CD4-positive, alpha-beta T cell treated with Interleukin-4 for 1 hour (primary cell): ENCODE data around the gene TXNDC5.
A peak's percentile ranks its signal among the peaks of the same experiment; 100 is the strongest.
"Not testable (repeated sequence)": the region's sequence is repeated elsewhere in the genome, so short reads cannot be mapped to it uniquely, and the experiment has no call there.

Experiments used
- DNase-seq, 2 donors: peaks; one replicate each; pipeline ENCODE4 v3.0.0-alpha.2; 2020 to 2022

Gene TXNDC5

DNA sequence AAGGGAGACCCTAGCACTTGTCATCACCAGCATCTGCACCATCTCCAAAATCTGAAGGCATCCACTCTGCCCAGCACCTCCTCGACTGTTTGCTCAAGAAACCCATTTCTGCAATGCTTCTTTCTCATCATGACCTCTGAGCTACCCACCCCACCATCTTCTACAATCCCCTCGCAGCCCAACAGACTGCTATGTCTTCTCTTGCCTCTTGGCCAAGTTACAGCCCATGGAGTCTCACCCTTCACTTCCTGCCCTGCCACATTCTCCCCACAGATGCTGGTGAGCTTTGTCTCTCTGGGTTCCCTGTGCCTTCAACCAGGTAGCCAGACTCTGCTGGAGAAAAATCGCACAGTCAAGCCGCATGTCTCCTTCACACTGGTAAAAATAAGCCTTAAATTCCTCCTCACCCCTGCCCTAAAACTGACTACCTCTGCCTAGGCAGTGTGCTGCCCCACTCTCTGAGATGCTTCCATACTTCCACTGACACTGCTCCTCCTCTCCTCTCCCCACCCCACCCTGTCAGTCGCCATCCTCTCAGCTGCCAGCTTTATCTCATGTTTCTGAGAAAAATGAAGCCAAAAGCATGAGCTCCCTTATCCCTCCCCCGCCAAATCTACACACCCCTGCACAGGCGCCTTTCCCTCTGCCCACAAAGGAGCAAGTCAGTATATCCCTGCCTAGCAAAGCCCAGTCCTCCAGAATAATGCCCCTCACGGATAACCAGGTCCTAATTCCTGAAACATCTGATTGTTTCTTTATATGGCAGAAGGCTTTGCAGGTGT, 2.3 kb upstream of the TXNDC5 start:
- DNase-seq: no peak

DNA sequence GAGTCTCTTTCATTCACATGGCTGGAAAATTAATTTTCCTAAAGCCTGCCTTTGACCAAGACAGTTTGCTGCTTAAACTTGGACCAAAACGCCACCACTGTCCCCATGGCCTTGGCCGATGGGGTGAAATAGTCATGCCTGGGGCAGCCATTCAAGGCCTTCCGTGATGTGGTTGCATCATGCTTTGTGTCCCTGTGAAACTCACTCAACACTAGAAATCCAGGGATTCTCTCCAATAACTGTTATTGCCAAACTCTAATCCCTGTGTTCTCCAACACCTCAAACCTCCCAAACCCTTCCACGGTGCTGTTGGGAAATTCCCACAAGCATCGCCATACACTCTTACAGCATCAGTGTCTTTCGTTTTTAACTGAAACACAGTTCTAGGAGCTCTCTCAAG, 1.4 kb upstream of the TXNDC5 start:
- no peak for DNase-seq

DNA sequence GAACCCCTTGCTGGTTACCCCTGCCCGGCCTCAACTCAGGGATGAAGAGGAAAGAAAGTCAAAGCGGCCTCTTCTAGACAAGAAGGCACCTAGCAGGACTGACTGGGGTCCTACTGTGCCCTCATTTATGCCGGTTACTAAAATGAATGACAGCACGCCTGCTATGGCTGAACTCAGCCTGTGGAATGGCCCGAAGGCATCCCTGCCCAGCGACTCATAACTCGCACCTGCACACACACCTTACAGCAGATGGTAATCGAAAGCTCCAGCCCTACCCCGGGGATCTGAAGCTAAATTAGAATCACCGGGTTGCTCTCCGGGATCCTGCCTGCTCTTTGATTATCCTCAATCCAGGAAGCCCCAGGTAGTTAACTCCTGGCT, 747 bp upstream of the TXNDC5 start:
- DNase-seq: no peak

DNA sequence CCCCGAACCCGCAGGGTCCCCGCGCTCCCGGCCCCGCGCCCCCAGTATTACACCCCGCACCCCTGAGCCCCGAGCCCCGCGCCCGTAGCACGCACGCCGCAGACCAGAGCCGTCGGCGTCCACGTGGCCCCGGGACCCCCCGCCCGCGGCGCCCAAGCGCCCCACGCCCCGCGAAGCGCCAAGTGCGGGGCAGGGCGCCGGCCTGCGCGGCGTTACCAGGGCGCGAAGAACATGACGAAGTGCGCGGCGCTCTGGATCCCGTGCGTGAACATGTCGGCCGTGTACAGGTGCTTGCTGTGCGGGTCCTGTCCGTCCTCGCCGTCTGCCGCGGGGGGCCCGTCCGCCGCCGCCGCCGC, 312 bp downstream of the TXNDC5 start:
- no peak for DNase-seq

DNA sequence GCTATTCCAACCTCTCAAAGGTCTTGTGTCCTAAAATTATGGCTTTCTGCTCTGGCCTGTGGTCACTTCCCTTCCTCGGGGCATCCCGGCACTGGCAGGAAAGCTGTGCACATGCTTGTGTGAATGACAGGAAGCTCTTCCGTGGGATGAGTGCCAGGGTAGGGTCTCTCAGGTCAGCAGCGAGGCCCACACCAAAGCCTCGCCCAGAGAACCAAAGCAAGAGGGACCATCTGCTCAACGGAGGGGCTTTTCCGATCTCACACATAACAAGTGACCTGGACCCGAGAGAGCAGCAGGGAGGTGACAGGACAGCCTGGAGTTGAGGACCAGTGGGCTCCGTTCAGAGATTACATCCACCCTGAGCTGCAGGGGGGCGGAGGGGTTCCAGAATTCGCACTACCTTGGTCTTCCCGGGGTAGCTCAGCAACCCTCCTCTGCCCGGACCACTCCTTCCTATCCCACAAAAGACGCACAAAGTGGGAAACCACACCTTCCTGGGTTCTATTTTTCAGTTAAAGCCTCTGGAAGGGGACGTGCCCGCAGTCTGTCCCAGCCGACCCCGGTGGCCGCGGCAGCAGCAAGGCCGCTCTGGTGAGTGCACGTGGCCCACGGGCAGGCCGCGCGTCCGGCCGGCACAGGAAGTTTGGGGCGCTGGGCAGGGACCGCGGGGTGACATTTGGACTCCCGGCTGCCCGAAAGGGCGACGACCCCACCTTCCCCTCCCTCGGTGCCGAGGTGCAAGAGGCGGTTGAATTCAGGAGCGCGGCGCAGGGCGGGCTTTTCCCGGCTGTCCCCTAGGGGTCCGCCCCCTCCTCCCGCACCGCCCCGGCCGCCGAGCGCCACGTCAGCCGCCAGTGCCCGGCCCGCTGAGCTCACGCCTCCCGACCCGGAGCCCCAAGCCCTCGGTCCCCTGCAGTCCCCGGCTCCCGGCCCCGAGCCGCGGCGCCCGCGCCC, 988 bp downstream of the TXNDC5 start:
- peak in 1 of 2 donors; percentile 25 for DNase-seq

DNA sequence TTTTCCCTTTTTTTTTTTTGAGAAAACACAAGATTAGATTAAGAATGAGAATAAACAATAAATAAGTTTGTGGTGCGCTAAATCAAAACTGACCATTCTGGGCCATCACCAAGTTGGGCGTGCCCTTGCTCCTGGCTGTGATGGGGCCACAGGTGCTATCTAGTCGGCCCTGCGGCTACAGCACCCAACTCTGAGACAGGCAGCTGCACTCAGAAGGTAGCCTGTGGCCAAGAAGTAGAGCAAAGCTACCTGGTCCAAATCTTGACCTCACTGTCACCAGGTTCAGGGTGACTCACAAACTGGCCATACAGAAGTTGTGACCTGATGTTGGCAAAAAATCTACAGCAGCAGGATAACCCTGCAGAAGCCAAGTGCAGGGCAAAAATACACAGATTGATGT, 3.4 kb downstream of the TXNDC5 start:
- DNase-seq: no peak

DNA sequence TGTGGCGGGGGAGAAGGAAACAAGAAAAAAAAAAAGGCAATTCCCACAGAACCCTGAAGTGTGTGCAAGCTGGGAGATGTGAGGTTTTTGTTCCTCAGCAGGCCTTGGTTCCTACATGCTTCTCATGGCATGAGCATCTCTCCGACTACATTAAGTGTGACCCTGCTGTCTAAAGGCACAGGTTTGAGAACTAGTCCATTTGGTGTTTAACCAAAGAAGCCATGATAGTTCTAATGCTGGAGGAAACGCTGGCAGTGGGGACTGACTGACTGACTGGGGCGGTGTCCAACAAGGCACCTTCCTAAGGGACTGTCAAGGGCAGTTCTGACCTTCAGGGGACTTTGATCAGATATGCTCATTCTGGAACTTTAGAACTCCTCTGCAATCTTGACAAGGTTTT, 3.8 kb downstream of the TXNDC5 start:
- no peak for DNase-seq

DNA sequence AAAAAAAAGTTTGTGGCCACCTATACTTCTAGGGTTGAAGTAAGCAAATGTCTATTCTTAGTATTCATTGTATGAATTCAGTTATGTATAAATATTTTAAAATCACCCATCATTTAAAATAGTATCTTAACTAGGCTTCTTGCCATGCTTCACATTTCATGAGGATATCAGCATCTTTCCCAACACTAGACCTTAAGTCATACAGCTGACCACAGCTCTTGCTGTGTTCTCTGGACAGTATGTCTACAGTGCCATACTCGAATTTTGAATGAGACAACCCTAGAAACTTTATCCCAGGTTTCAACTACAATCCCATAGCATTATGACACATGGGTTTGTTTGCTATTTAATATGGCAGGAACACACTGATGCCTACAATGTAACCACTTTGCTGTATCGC, 5.2 kb downstream of the TXNDC5 start:
- DNase-seq: no peak

DNA sequence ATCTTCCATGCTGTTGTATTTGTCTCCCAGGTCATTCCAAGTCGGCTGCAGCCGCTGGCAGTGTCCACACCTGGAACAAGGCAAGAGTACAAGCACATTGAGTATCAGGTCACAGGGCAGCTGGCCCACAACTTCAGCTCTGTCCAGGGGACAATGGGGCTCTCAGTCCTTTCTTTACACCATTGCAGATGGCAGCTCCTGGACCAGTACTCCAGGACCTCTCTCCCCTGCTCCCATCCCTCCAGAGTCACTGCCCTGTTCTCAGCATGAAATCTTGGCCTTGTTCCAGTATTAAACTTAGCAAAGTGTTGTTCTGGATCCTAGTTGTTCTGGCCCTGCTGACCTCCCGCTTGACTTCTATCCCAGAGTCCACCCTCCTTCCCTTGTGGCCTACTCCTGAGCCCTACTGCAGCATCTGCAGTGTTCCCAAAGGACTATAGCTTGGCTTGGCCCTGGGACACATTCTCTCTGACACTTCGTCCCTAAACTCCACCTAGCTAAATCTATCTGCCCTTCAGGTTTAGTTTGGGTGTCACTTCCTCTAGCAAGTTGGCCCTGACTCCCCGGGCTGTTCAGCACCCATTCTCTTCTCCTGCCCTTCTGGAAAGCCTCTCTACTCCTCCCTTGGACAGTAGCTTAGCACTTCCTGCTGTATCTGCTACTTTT, 5.8 kb downstream of the TXNDC5 start:
- no peak for DNase-seq

DNA sequence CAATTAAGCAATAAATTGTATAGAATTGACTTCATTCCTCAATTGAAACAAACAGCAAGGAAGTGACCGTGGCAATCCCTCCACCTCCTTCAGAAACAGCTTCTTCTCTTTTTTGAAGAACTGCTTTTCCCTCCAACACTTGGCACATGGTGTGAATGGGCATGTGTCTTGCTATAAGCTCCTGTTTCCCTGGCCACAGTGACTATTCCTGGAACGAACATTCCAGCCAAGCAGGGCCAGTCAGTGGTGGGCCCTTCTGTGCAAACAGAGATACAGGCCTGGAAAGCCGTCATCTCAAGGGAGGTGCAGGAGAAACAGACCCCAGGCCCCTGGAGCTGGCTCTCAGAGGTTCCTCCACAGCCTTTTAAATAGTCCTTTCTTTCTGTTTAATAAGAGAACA, 6.9 kb downstream of the TXNDC5 start:
- no peak for DNase-seq

DNA sequence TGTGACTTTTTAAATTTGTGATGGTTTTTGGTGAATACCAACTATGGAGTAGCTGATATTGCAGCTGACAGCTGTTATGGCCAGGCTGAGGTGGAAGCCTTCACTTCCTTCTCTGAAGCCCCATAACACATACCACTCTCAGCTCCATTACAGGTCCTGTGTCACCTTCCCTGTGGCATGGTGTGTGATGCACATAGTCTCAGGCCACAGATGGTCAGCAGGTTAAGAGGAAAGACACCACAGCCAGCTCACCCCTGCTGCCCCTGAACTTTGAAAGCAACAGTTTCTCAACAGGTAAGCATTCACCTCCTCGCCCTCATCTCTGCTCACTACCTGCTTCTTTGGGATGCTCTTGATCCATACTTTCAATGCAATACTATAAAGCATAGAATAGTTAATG, 7.7 kb downstream of the TXNDC5 start:
- no peak for DNase-seq

DNA sequence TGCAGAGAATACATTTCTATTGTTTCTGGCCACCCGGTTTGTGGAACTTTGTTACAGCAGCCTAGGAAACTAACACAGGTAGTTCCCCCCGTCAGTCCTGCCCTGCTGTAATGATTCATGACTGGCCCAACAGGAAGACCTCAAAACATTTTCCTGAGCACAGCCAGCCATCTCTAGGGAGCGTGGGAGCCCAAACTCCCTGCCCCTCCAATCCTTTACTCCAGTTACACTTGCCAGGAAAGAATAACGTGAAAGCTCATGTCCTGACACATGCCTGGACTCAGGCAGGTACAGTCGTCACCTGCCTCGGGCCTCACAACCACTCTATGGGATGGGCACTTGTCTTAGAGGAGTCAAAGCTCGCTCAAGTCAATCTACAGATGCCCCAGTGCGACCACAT, 8.4 kb downstream of the TXNDC5 start:
- DNase-seq: no peak

DNA sequence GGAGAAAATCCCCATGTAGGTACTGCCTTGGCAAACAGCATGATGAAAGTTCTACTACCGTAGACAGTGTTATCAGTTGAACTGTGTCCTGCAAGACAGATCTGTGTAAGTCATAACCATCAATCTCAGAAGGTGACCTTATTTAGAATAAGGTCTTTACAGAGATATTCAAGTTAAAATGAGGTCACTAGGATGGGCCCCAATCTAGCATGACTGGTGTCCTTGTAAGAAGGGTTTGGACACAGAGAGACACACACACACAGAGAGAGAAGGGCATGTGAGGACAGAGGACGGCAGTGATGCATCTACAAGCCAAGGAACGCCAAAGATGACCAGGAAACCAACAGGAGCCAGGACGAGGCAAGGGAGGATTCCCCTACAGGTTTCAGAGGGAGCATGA, 8.8 kb downstream of the TXNDC5 start:
- DNase-seq: no peak

DNA sequence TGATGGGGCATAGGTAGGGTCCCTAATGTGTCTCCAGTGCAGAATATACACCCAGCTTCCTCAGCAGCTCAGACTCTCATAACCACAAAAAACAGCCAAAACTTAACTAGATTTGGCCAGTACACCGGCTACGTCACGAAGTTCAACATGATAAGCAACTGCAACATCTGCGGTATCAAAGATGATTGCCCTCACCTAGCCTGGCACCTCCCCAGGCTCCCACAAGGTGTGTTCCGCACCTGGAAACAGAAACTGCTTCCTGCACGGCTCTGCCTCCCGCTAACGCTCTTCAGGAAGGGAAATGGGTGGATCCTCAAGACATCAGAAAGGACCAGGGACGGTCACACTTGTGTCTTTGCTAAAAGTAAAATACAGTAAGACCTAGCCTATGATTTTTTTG, 9.5 kb downstream of the TXNDC5 start:
- DNase-seq: no peak

DNA sequence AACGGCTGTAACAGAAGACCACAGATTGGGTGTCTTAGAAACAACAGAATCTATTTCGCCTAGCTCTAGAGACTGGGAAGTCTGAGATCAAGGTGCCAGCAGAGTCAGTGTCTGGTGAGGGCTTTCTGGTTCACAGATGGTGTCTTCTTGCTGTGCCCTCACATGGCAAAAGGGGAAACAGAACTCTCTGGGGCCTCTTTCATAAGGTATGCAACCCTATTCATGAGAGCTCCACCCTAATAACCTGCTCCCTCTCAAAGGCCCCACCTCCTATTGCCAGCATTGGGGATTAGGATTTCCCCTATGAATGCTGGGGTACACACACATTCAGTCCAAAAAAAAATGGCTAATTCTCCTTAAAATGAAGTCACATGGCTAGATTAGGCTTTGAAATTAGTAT, 10.0 kb downstream of the TXNDC5 start:
- DNase-seq: no peak

DNA sequence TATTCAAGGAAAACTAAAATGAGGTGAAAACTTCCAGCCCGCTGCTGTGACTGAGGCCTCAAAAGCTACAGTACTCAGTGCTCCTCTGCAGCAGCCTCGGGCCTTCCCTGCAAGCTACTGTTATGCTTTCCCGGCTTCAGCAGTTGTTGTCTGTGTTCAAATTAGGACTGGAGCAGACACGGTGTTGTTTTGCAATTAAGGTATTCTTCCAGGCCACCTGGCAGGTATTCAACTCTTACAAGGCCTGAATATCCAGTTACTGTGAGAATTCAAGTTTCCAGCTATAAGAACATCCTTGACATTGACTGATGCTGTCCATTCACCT, 10.7 kb downstream of the TXNDC5 start:
- DNase-seq: no peak

DNA sequence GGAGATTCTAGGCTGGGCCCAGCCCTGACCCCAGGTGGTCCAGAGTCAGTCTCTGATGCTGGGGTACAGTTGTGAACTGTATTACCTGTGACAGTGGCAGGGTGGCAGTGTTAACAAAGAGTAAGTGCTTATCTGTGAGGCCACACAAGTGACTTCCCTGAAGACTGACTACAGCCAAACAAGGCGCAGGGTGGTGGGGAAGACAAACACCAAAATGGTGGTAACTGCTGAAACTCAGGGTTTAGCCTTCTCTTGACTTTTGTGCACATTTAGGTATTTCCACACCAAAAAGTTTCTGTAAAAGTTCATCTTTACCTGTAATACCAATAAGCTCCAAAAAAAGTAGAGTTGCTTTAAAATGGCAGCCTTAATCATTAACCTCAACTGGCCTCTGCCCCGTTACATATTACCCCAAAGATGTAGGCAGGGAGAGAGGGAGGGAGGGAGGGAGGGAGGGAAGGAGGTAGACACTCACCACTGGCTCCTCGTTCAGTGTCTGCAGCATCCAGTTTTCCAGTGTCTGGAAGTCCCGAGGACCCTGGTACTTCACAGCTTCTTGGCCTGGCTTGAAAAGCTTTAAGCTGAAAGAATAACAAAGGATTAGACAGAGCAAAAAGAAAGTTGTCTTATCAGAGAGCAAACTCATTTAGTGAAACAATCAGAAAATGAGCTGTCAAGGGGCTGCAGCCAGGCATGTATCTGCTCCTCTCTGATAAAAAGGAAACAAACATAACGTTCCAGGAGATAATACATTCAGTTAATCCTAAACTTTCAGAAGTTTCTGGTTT, 11.3 kb downstream of the TXNDC5 start:
- no peak for DNase-seq

DNA sequence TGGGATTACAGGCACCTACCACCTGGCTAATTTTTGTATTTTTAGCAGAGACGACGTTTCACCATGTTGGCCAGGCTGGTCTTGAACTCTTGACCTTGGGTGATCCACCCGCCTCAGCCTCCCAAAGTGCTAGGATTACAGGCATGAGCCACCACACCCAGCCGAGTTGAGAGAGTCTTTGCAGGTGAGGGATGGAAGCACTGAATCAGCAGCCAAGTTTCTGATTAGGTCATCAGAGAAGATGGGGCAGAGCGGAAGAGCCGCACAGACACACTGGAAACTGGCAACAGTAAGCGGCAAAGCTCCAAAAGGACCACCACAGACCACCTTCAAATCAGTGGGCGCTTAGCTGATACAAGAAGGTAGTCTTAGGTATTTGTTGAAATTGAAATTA, 12.4 kb downstream of the TXNDC5 start:
- not testable (repeated sequence) for DNase-seq

DNA sequence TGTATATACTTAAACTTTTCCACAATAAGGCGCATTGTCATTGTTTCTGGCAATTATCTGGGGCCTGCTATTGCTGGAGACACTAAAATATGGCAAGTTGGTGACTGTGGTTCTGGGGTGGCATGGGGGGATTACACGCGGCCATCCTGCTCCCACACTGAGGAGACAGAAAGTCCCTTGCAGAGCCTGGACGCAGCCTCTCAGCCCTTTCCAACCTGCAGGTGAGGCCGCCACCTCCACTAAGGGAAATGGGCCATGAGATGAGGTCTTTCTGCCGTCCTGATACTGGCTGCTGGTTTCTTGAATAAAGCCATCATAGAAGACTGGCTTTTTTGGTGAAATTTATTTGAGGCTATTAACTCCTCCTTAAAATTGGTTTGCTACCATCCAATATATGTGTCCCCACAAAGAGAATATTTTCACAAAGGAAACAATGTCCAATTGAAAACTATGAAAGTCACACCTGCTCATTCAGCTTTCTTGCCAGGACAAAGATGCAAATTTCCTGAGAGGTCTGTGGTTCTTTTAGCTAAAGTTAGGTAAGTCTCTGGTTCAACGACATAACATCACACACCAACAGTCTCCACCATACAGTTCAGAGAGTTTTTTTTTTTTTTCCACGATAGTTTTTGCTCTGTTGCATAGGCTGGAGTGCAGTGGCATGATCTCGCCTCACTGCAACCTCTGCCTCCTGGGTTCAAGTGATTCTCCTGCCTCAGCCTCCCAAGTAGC, 13.0 kb downstream of the TXNDC5 start:
- DNase-seq: no peak

DNA sequence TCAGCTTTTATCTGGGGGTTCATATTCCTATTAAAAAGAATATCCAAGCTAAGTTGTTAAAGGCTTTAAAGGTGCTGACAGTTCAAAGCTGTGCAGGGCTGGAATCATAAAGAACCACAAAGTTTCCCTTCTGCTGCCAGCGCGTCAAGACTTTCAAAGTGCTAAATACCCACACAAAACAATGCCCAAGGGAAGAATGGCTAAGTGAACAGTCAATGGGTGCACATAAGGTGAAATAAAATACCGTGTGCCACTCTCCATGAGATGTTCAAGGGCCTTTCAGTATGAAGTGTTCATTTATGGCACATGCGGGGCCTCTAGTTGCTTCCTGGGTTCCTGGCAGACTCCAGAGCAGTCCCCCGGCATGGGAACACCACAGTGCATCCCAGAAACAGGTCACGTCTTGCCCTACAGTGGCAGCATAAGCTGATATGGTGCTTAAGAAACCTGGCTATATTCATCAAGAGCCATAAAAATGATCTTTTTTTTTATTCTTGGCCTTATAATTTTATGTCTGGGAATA, 14.1 kb downstream of the TXNDC5 start:
- DNase-seq: no peak

DNA sequence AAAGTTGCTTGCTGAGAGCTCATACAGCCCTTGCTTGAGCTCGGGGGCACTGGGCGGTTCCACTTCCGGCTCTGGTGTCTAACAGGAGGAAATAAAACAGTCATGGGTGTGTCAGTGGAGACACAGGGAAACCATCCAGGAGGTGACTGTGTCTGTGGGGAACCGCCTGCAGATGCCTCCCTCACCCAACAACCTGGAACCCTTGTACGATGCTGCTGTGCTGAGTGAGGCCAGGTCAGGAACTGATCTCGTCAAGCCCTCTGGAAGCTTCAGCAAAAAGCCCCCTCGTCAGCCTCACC, 15.5 kb downstream of the TXNDC5 start:
- no peak for DNase-seq
